ENCODE measurements around the gene SUPT3H. TPM values are rescaled to one million over a fixed set of nuclear protein-coding genes. Genes with fewer than 3 reads are reported as not detected.

The SUPT3H gene
- total and polyA plus RNA-seq, 2 of the 13 experiments (the other 11 are each of a cell fraction or from before 2014, with no cell fraction given) = 11.9 to 36.1 TPM

DNA sequence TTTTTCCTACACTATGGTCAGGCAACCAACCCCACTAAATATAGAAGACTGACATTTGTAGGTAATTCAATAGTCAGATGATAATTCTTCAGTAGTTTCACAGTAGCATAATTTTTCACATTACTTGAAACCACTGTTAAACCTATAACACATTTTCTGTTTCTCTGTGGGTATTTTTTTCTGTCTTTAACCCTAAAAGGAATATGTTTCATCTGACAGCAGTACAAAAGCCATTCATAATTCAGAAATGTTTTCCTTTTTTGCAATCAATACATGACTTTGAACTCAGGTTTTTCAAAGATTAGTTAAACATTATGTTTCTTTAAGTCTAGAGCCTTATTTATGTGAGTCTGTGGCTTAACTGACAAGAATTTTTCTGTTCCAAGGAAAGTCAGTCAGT, 178.2 kb downstream of the SUPT3H start (continued):
- TF ChIP-seq ZNF280D (CRISPR knock-in tag; IDR thresholded peaks at IDR 0.05) (no peak), HNF4A (CRISPR knock-in tag; IDR thresholded peaks at IDR 0.05) (peak; percentile 92), MIXL1 (CRISPR knock-in tag; IDR thresholded peaks at IDR 0.05) (peak; percentile 78; the same call in 1 of the 2 replicates), IRF2 (CRISPR knock-in tag; IDR thresholded peaks at IDR 0.05) (no peak), SNAPC4 (CRISPR knock-in tag; IDR thresholded peaks at IDR 0.05) (no peak), ZNF484 (CRISPR knock-in tag; IDR thresholded peaks at IDR 0.05; ENCODE audit: borderline replicate concordance, low read depth) (no peak), CREB1 (IDR thresholded peaks at IDR 0.05) (no peak), CREB1 (CRISPR knock-in tag; IDR thresholded peaks at IDR 0.05) (peak; percentile 56), ZNF746 (CRISPR knock-in tag; IDR thresholded peaks at IDR 0.05) (no peak), SRF (IDR thresholded peaks at IDR 0.05; ENCODE audit: low read depth, low read length) (peak; percentile 54; the same call in 1 of the 2 replicates), MLLT10 (CRISPR knock-in tag; IDR thresholded peaks at IDR 0.05) (no peak), HNRNPH1 (optimal IDR thresholded peaks at IDR 0.05; ENCODE audit: low read depth, low read length) (no peak), PPARG (CRISPR knock-in tag; conservative IDR thresholded peaks at IDR 0.05) (peak; percentile 54; the same call in 1 of the 2 replicates), JUN (CRISPR knock-in tag; IDR thresholded peaks at IDR 0.05) (no peak), ZMYM2 (CRISPR knock-in tag; IDR thresholded peaks at IDR 0.05) (no peak)
- TF ChIP-seq, protein P1, sequence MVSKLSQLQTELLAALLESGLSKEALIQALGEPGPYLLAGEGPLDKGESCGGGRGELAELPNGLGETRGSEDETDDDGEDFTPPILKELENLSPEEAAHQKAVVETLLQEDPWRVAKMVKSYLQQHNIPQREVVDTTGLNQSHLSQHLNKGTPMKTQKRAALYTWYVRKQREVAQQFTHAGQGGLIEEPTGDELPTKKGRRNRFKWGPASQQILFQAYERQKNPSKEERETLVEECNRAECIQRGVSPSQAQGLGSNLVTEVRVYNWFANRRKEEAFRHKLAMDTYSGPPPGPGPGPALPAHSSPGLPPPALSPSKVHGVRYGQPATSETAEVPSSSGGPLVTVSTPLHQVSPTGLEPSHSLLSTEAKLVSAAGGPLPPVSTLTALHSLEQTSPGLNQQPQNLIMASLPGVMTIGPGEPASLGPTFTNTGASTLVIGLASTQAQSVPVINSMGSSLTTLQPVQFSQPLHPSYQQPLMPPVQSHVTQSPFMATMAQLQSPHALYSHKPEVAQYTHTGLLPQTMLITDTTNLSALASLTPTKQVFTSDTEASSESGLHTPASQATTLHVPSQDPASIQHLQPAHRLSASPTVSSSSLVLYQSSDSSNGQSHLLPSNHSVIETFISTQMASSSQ (IDR thresholded peaks at IDR 0.05; ENCODE audit: low read depth) = peak; percentile 49; the same call in 1 of the 2 replicates
- TF ChIP-seq, protein P1 (CRISPR knock-in tag; IDR thresholded peaks at IDR 0.05; ENCODE audit: borderline replicate concordance) = peak; percentile 57; the same call in 1 of the 2 replicates
- TF ChIP-seq, protein P2, sequence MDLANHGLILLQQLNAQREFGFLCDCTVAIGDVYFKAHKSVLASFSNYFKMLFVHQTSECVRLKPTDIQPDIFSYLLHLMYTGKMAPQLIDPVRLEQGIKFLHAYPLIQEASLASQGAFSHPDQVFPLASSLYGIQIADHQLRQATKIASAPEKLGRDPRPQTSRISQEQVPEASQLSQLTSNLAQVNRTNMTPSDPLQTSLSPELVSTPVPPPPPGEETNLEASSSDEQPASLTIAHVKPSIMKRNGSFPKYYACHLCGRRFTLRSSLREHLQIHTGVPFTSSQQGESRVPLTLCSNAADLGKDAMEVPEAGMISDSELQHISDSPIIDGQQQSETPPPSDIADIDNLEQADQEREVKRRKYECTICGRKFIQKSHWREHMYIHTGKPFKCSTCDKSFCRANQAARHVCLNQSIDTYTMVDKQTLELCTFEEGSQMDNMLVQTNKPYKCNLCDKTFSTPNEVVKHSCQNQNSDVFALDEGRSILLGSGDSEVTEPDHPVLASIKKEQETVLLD (CRISPR knock-in tag; IDR thresholded peaks at IDR 0.05; ENCODE audit: low read depth) = no peak

Data from HepG2 (cell line).